Activated naive CD4-positive, alpha-beta T cell treated with anti-CD3 and anti-CD28 coated beads, Interleukin-2, amount 10 ng/mL, durations not matched to agents 7 days and 5 days (primary cell): ENCODE data around the gene BTBD6.
"Not testable (repeated sequence)": the region's sequence is repeated elsewhere in the genome, so short reads cannot be mapped to it uniquely, and the experiment has no call there.

Experiments used
- CTCF ChIA-PET: fragments of 350-600 bp; sonication (Branson Sonifier 250); formaldehyde crosslinking; loops from one replicate; lab custom pipeline; 2021; ENCODE audit warnings: antibody characterized with exemption; lab: Charles Lee
- DNase-seq: peaks from one replicate; pipeline ENCODE4 v3.0.0-alpha.2; 2020
- H3K27ac Mint-ChIP-seq: one replicate; pipeline ENCODE4 v1.8.0; 2021; ENCODE audit warnings: mild to moderate bottlenecking, moderate library complexity, mixed read lengths
- H3K27me3 Mint-ChIP-seq: one replicate; pipeline ENCODE4 v1.8.0; 2021; ENCODE audit warnings: mild to moderate bottlenecking, mixed read lengths
- H3K36me3 Mint-ChIP-seq: one replicate; pipeline ENCODE4 v1.8.0; 2021; ENCODE audit warnings: mixed read lengths
- H3K4me1 Mint-ChIP-seq: one replicate; pipeline ENCODE4 v1.8.0; 2021; ENCODE audit warnings: mixed read lengths
- H3K4me3 Mint-ChIP-seq: one replicate; pipeline ENCODE4 v1.8.0; 2021; ENCODE audit warnings: mild to moderate bottlenecking, moderate library complexity, mixed read lengths
- H3K9me3 Mint-ChIP-seq: one replicate; pipeline ENCODE4 v1.8.0; 2021; ENCODE audit warnings: mixed read lengths

Gene BTBD6

GRCh38 chr14:105279642-105280361 lies 31.5 kb downstream of the BTBD6 start:
- peaks cover 5% of the 10 kb centered on the region for H3K36me3 Mint-ChIP-seq
- H3K9me3 Mint-ChIP-seq, result no peaks in the 10 kb centered on the region
- DNase-seq, result no peak
- H3K27me3 Mint-ChIP-seq, result no peaks in the 10 kb centered on the region
- H3K4me1 Mint-ChIP-seq, result peaks cover 37% of the 10 kb centered on the region
- CTCF ChIA-PET, result interaction anchor here (0.7 to 1.6 kb wide), 2 partner anchors 10 to 21 kb away, joined by 3 to 4 read pairs; no protein-coding TSS in a partner anchor
- no peak overlapping the region for H3K27ac Mint-ChIP-seq
- H3K4me3 Mint-ChIP-seq, result no peak overlapping the region

GRCh38 chr14:105280525-105280924 lies 32.2 kb downstream of the BTBD6 start:
- no peak overlapping the region for H3K27ac Mint-ChIP-seq
- peaks cover 37% of the 10 kb centered on the region for H3K4me1 Mint-ChIP-seq
- no peaks in the 10 kb centered on the region for H3K9me3 Mint-ChIP-seq
- no peaks in the 10 kb centered on the region for H3K27me3 Mint-ChIP-seq
- H3K4me3 Mint-ChIP-seq, result no peak overlapping the region
- CTCF ChIA-PET, result interaction anchor here (1.6 kb wide), 1 partner anchor 10 kb away, joined by 4 read pairs; no protein-coding TSS in a partner anchor
- H3K36me3 Mint-ChIP-seq, result peaks cover 5% of the 10 kb centered on the region
- DNase-seq, result no peak

- no peak overlapping the region for H3K4me3 Mint-ChIP-seq
- CTCF ChIA-PET, result interaction anchor here (0.9 to 1.7 kb wide), 4 partner anchors 24 to 191 kb away, joined by 3 to 6 read pairs (median 5); no protein-coding TSS in a partner anchor
- no peaks in the 10 kb centered on the region for H3K9me3 Mint-ChIP-seq
- peaks cover 37% of the 10 kb centered on the region for H3K4me1 Mint-ChIP-seq
- DNase-seq, result peak; percentile 39
- H3K27ac Mint-ChIP-seq, result no peak overlapping the region
- H3K27me3 Mint-ChIP-seq, result no peaks in the 10 kb centered on the region
- peaks cover 5% of the 10 kb centered on the region for H3K36me3 Mint-ChIP-seq
Observed at GRCh38 chr14:105281371-105282097, 33.2 kb downstream of the BTBD6 start.

GRCh38 chr14:105282098-105282725 lies 33.9 kb downstream of the BTBD6 start:
- H3K4me1 Mint-ChIP-seq, result peaks cover 37% of the 10 kb centered on the region
- H3K27me3 Mint-ChIP-seq, result no peaks in the 10 kb centered on the region
- H3K36me3 Mint-ChIP-seq, result peaks cover 5% of the 10 kb centered on the region
- H3K9me3 Mint-ChIP-seq, result no peaks in the 10 kb centered on the region
- DNase-seq, result no peak
- CTCF ChIA-PET, result interaction anchor here (0.9 to 1.7 kb wide), 6 partner anchors 10 to 192 kb away, joined by 3 to 8 read pairs (median 5); no protein-coding TSS in a partner anchor
- no peak overlapping the region for H3K4me3 Mint-ChIP-seq
- peak overlapping the region; percentile 6 for H3K27ac Mint-ChIP-seq

GRCh38 chr14:105283028-105283427 lies 34.7 kb downstream of the BTBD6 start:
- Mint-ChIP-seq H3K36me3 (peaks cover 5% of the 10 kb centered on the region), H3K27ac (no peak overlapping the region), H3K4me1 (peaks cover 39% of the 10 kb centered on the region), H3K4me3 (no peak overlapping the region), H3K9me3 (no peaks in the 10 kb centered on the region), H3K27me3 (no peaks in the 10 kb centered on the region)
- DNase-seq, result no peak
- CTCF ChIA-PET, result interaction anchor here (0.9 to 1.7 kb wide), 4 partner anchors 10 to 193 kb away, joined by 3 to 8 read pairs (median 4); no protein-coding TSS in a partner anchor

- Mint-ChIP-seq H3K27me3 (no peaks in the 10 kb centered on the region), H3K36me3 (peaks cover 5% of the 10 kb centered on the region), H3K27ac (peak overlapping the region; percentile 33), H3K4me3 (no peak overlapping the region), H3K4me1 (peaks cover 40% of the 10 kb centered on the region), H3K9me3 (no peaks in the 10 kb centered on the region)
- CTCF ChIA-PET, result interaction anchor here (0.9 to 1.6 kb wide), 2 partner anchors 9 to 16 kb away, joined by 3 to 8 read pairs; no protein-coding TSS in a partner anchor
- DNase-seq, result peak; percentile 52
Observed at GRCh38 chr14:105283899-105284298, 35.6 kb downstream of the BTBD6 start.

- CTCF ChIA-PET, result no interaction called here
- Mint-ChIP-seq H3K27ac (no peak overlapping the region), H3K9me3 (no peaks in the 10 kb centered on the region), H3K27me3 (no peaks in the 10 kb centered on the region), H3K4me3 (no peak overlapping the region), H3K4me1 (peaks cover 37% of the 10 kb centered on the region), H3K36me3 (peaks cover 5% of the 10 kb centered on the region)
- no peak for DNase-seq
Observed at GRCh38 chr14:105285174-105285573, 36.8 kb downstream of the BTBD6 start.

- H3K36me3 Mint-ChIP-seq, result peaks cover 5% of the 10 kb centered on the region
- H3K4me3 Mint-ChIP-seq, result no peak overlapping the region
- DNase-seq, result no peak
- H3K27me3 Mint-ChIP-seq, result no peaks in the 10 kb centered on the region
- H3K27ac Mint-ChIP-seq, result no peak overlapping the region
- peaks cover 48% of the 10 kb centered on the region for H3K4me1 Mint-ChIP-seq
- H3K9me3 Mint-ChIP-seq, result no peaks in the 10 kb centered on the region
- CTCF ChIA-PET, result no interaction called here
Observed at GRCh38 chr14:105286759-105287144, 38.4 kb downstream of the BTBD6 start.

GRCh38 chr14:105287249-105288102 lies 39.1 kb downstream of the BTBD6 start:
- CTCF ChIA-PET, result interaction anchor here (0.6 kb wide), 1 partner anchor 200 kb away, joined by 4 read pairs; no protein-coding TSS in a partner anchor
- Mint-ChIP-seq H3K4me3 (no peak overlapping the region), H3K27ac (peak overlapping the region; percentile 58), H3K9me3 (no peaks in the 10 kb centered on the region), H3K36me3 (peaks cover 3% of the 10 kb centered on the region), H3K27me3 (no peaks in the 10 kb centered on the region), H3K4me1 (peaks cover 48% of the 10 kb centered on the region)
- no peak for DNase-seq

- H3K4me3 Mint-ChIP-seq, H3K27ac Mint-ChIP-seq, H3K9me3 Mint-ChIP-seq, DNase-seq, H3K36me3 Mint-ChIP-seq, H3K27me3 Mint-ChIP-seq, CTCF ChIA-PET: not testable (repeated sequence)
- H3K4me1 Mint-ChIP-seq, result peaks cover 49% of the 10 kb centered on the region
Observed at GRCh38 chr14:105288936-105289335, 40.6 kb downstream of the BTBD6 start.

GRCh38 chr14:105290621-105291346 lies 42.5 kb downstream of the BTBD6 start:
- Mint-ChIP-seq H3K36me3 (peaks cover 3% of the 10 kb centered on the region), H3K4me1 (peaks cover 52% of the 10 kb centered on the region), H3K9me3 (no peaks in the 10 kb centered on the region), H3K27ac (peak overlapping the region; percentile 49), H3K4me3 (no peak overlapping the region), H3K27me3 (no peaks in the 10 kb centered on the region)
- DNase-seq, result no peak
- CTCF ChIA-PET, result interaction anchor here (0.7 to 1.5 kb wide), 2 partner anchors 11 to 61 kb away, joined by 3 to 4 read pairs; no protein-coding TSS in a partner anchor

- H3K4me3 Mint-ChIP-seq, result peak overlapping the region; percentile 52
- no peaks in the 10 kb centered on the region for H3K9me3 Mint-ChIP-seq
- DNase-seq, result peak; percentile 66
- H3K27me3 Mint-ChIP-seq, result no peaks in the 10 kb centered on the region
- H3K4me1 Mint-ChIP-seq, result peaks cover 55% of the 10 kb centered on the region
- H3K27ac Mint-ChIP-seq, result peak overlapping the region; percentile 90
- peaks cover 4% of the 10 kb centered on the region for H3K36me3 Mint-ChIP-seq
- CTCF ChIA-PET, result interaction anchor here (0.7 to 2.2 kb wide), 3 partner anchors 10 to 203 kb away, joined by 3 to 8 read pairs (median 3); no protein-coding TSS in a partner anchor
Observed at GRCh38 chr14:105292826-105293711, 44.7 kb downstream of the BTBD6 start.
